ENCODE data around the gene PPP1R7.
A peak's percentile ranks its signal among the peaks of the same experiment; 100 is the strongest.
"Not testable (repeated sequence)": the region's sequence is repeated elsewhere in the genome, so short reads cannot be mapped to it uniquely, and the experiment has no call there.

The PPP1R7 gene

DNA sequence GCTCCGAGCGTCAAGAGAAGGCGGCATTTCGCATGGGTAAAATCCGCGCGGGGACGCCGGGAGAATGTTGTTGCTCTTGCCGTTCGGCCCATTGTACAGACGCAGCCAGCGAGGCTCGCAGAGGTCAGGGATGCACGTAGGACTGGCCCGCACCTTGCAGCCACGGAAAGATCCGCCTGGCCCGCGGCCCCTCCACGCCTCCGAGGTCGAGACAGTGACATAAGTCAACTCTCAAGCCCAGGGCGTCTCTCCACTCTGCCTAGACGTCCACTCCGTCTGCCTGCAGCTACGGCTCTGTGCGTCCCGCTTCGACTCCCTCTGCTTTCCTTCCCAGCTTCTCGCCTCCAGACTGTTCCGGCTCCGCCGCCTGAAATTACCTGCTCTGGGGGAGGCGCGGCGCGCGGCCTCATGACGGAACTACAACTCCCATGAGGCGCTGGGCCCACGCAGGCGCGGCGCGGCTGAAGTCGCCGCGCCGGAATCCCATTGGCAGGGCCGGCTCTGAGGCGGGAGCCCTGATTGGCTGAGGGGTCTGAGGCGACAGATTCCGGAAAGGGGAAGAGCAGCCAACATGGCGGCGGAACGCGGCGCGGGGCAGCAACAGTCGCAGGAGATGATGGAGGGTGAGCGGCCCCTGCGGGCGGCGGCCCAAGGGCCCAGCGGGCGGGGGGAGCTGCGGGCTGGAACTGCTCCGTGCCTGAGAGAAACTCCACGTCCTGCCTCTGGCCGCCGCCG, at the start of gene PPP1R7:
PPP1R7 (plus strand) TSS at position 543 of the 735 bp plus-strand sequence; CDS start at position 572, 29 bp downstream.
- DNase-seq (ENCODE audit: low read depth in 2 of 2): peak; percentile 90 to 91

- peak; percentile 71 to 74 for DNase-seq (ENCODE audit: low read depth in 2 of 2)
Measured at GRCh38 chr2:241102239-241102803, 47.9 kb upstream of the PPP1R7 start, which contains the start of gene MTERF4. Gene MTERF4, minus strand, starts transcription at chr2:241102287. Its CDS starts 14 bp downstream, at chr2:241102273.

- DNase-seq (ENCODE audit: low read depth in 2 of 2): no peak
Measured at GRCh38 chr2:241103176-241103595, 47.1 kb upstream of the PPP1R7 start.

GRCh38 chr2:241104611-241105010, 45.7 kb upstream of the PPP1R7 start:
- DNase-seq (ENCODE audit: low read depth in 2 of 2): not testable (repeated sequence)

DNA sequence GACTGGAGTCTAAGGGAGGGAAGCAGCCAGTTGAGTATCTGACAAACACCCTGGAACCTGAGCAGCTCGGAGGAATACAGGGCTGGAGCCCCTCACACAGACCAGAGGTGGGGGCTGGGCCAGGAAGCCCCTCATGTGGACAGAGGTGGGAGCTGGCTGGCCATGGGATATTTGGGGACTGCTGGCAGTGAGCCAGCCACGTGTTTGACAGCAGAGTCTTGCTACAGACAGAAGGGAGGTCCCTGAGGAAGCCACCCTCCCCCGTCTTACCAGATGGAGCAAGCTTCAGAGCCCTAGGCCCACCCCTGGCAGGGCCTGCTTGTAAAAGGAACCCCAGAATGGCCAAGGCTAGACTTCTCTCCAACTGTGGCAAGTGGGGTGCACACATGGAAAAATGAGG, 44.6 kb upstream of the PPP1R7 start:
- no peak for DNase-seq (ENCODE audit: low read depth in 2 of 2)

GRCh38 chr2:241107031-241107783, 43.1 kb upstream of the PPP1R7 start:
- no peak for DNase-seq (ENCODE audit: low read depth in 2 of 2)

GRCh38 chr2:241108271-241109209, 41.7 kb upstream of the PPP1R7 start:
- DNase-seq (ENCODE audit: low read depth in 2 of 2): no peak

- DNase-seq (ENCODE audit: low read depth in 2 of 2): no peak
Measured at GRCh38 chr2:241109210-241110088, 40.8 kb upstream of the PPP1R7 start.

- DNase-seq (ENCODE audit: low read depth in 2 of 2): no peak
Measured at GRCh38 chr2:241110089-241110606, 40.1 kb upstream of the PPP1R7 start.

GRCh38 chr2:241110607-241111439, 39.4 kb upstream of the PPP1R7 start:
- DNase-seq (ENCODE audit: low read depth in 2 of 2): no peak

DNA sequence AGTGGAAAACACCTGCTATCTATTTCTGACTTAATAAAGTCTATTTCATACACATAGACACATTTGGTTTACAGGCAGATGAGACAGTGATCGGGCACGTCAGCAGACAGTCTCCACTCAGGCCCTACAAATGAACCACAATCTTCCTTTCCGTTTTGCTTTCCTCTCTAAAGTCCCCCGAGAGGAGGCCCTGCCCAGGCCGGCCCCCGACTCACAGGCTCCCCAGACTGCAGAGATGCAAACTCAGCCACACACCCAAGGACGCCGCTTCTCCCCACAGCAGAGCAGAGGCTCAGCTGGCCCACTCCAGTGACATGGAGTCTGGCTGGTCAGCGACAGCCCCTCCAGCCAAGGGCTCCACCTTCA, 38.8 kb upstream of the PPP1R7 start:
- no peak for DNase-seq (ENCODE audit: low read depth in 2 of 2)

DNA sequence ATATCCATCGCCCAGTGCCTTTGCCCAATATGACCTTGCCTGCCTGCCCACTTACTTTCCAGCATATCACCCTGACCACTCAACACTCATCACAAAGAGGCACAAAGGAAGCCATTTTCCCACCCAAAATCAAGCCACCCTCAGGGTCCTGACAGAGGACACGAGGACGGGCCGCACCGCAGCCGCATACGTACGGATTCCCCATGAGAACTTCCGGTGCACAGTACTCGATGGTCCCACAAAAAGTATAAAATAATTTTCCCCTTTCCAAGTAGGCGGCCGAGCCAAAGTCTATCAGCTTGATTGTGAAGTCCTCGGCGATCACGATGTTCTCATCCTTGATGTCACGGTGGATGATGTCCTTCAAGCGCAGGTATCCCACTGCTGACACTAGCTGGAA, 38.2 kb upstream of the PPP1R7 start:
- DNase-seq (ENCODE audit: low read depth in 2 of 2): no peak

GRCh38 chr2:241112592-241112991, 37.7 kb upstream of the PPP1R7 start:
- DNase-seq (ENCODE audit: low read depth in 2 of 2): peak in 1 of 2 donors; percentile 47

DNA sequence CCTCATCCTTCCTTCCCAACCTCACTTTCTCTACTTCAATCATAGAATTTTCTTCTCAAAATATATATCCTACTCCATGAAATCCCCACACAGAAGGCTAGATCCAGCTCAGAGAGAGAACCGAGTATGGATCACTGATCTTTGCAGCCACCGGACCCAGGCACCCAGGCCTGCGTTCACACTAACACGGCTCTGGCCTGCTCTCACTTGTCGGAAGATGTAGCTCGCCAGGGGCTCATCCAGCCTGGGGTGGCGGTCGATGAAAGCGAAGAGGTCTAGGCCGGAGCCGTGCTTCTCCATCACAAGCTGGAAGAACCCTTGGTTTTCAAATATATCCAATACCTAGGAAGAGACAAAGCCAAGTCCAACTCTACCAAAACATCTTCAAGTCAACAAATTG, 35.4 kb upstream of the PPP1R7 start:
- no peak for DNase-seq (ENCODE audit: low read depth in 2 of 2)

- DNase-seq (ENCODE audit: low read depth in 2 of 2): no peak
Measured at GRCh38 chr2:241115361-241115760, 34.9 kb upstream of the PPP1R7 start.

DNA sequence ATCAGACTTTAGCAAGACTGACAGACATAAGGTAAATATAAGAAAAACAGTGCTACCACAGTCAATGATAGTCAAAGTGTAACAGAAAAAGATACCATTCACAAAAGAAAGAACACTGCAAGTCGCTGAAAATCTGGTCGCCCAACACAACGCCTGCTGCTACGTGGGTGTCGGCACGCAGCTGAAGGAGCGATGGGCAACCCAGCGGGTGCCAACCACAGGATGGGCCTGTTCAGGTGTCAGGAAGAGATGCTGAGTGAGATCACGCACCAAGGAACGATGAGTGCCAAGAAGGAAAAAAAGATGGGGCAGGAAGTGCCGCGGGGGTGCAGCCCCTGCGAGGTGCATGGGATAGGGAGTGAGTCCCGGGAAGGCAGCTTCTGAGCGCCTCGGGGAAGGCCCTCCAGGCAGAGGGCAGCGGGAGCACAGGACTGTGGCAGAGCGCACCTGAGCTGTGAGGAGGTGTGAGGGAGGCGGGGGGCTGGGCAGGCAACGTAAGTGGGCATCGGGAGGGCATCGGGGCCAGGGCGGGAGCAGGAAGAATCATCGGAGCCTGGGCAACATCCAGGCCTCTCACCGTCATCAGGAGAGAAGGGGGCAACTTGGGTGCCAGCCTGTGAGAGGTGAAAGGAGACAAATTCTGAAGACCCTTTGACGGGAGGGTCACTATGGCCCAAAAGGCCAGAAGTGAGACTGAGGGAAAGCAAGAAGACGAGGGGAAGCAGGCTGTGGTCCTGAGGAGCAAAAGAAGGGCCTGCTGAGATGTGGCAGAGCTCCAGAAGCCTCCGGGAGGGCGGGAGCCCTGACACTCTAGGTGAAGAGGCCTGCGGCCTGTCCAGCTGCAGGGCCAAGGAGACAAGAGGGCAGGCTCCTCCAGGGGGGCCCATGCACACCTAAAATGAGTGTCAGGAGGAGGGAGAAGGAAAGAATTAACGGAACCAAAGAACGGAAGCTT, 33.4 kb upstream of the PPP1R7 start:
- no peak for DNase-seq (ENCODE audit: low read depth in 2 of 2)

GRCh38 chr2:241118737-241119505, 31.3 kb upstream of the PPP1R7 start:
- no peak for DNase-seq (ENCODE audit: low read depth in 2 of 2)
